HG02943 (cell line): Measurements from ENCODE around the gene ELMO1.
"Not testable (repeated sequence)": the region's sequence is repeated elsewhere in the genome, so short reads cannot be mapped to it uniquely, and the experiment has no call there.

ENCODE experiments used
- ATAC-seq: cut with Tn5 transposase; IDR thresholded peaks from one replicate; pipeline ENCODE4 v1.9.1; 2021; ENCODE audit warnings: mild to moderate bottlenecking, low read depth, moderate library complexity; ENCODE audit not compliant: unreplicated experiment

ELMO1 gene

GRCh38 chr7:37009125-37009675, 439.5 kb downstream of the ELMO1 start:
- no peak for ATAC-seq

GRCh38 chr7:37007691-37008090, 441.0 kb downstream of the ELMO1 start:
- no peak for ATAC-seq

GRCh38 chr7:37007268-37007667, 441.4 kb downstream of the ELMO1 start:
- no peak for ATAC-seq

- ATAC-seq, result no peak
These were observed 441.9 kb downstream of the ELMO1 start for GRCh38 chr7:37006764-37007163.

- ATAC-seq, result no peak
These were observed 448.2 kb downstream of the ELMO1 start for GRCh38 chr7:37000511-37000910.

- ATAC-seq, result no peak
These were observed 448.8 kb downstream of the ELMO1 start for GRCh38 chr7:36999626-37000485.

- ATAC-seq, result no peak
These were observed 452.9 kb downstream of the ELMO1 start for GRCh38 chr7:36995776-36996175.

- ATAC-seq, result no peak
These were observed 454.1 kb downstream of the ELMO1 start for GRCh38 chr7:36994456-36995112.

GRCh38 chr7:36986948-36987724, 461.5 kb downstream of the ELMO1 start:
- no peak for ATAC-seq

- ATAC-seq, result no peak
These were observed 462.1 kb downstream of the ELMO1 start for GRCh38 chr7:36986511-36986933.

GRCh38 chr7:36985866-36986400, 462.7 kb downstream of the ELMO1 start:
- ATAC-seq, result no peak

- no peak for ATAC-seq
These were observed 463.3 kb downstream of the ELMO1 start for GRCh38 chr7:36985316-36985715.

- no peak for ATAC-seq
These were observed 463.9 kb downstream of the ELMO1 start for GRCh38 chr7:36984710-36985312.

GRCh38 chr7:36984041-36984521, 464.6 kb downstream of the ELMO1 start:
- ATAC-seq, result no peak

GRCh38 chr7:36982766-36983165, 465.9 kb downstream of the ELMO1 start:
- no peak for ATAC-seq

GRCh38 chr7:36979810-36980248, 468.8 kb downstream of the ELMO1 start:
- ATAC-seq, result no peak

- no peak for ATAC-seq
These were observed 470.2 kb downstream of the ELMO1 start for GRCh38 chr7:36978461-36978860.

- no peak for ATAC-seq
These were observed 470.8 kb downstream of the ELMO1 start for GRCh38 chr7:36977878-36978277.

- not testable (repeated sequence) for ATAC-seq
These were observed 475.1 kb downstream of the ELMO1 start for GRCh38 chr7:36973534-36973933.

GRCh38 chr7:36972140-36972518, 476.5 kb downstream of the ELMO1 start:
- ATAC-seq, result no peak
